A549 treated with GW870086 at 1 μM for 4 hours (cell line): ENCODE measurements around the gene SMARCA5. TPM values are rescaled to one million over a fixed set of nuclear protein-coding genes. Genes with fewer than 3 reads are reported as not detected.

ENCODE experiments used
- total RNA-seq: library from RNA; stranded (reverse); fragments of 200-300 nt; extraction: Qiagen RNA extraction; gene quantifications from 5 replicates; pipeline ENCODE4 v1.2.3, GENCODE V29; 2022; ENCODE audit warnings: low read depth

SMARCA5 gene, protein sequence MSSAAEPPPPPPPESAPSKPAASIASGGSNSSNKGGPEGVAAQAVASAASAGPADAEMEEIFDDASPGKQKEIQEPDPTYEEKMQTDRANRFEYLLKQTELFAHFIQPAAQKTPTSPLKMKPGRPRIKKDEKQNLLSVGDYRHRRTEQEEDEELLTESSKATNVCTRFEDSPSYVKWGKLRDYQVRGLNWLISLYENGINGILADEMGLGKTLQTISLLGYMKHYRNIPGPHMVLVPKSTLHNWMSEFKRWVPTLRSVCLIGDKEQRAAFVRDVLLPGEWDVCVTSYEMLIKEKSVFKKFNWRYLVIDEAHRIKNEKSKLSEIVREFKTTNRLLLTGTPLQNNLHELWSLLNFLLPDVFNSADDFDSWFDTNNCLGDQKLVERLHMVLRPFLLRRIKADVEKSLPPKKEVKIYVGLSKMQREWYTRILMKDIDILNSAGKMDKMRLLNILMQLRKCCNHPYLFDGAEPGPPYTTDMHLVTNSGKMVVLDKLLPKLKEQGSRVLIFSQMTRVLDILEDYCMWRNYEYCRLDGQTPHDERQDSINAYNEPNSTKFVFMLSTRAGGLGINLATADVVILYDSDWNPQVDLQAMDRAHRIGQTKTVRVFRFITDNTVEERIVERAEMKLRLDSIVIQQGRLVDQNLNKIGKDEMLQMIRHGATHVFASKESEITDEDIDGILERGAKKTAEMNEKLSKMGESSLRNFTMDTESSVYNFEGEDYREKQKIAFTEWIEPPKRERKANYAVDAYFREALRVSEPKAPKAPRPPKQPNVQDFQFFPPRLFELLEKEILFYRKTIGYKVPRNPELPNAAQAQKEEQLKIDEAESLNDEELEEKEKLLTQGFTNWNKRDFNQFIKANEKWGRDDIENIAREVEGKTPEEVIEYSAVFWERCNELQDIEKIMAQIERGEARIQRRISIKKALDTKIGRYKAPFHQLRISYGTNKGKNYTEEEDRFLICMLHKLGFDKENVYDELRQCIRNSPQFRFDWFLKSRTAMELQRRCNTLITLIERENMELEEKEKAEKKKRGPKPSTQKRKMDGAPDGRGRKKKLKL
- 15.2 to 24.4 TPM (median 20.6 TPM) in 5 replicates for total RNA-seq

GRCh38 chr4:143513314-143514168 lies at the start of gene SMARCA5:
Gene SMARCA5 (plus strand): TSS chr4:143513702. CDS start chr4:143513925, 223 bp downstream.

Other genes starting within 250 kb of the SMARCA5 start
- 2.0 to 2.9 TPM (median 2.3 TPM) in 5 replicates for gene GAB1, start 176.8 kb upstream of the SMARCA5 start, total RNA-seq
- gene FREM3, start 187.0 kb downstream of the SMARCA5 start, total RNA-seq, result not detected in 5 replicates